Hepatocyte (in vitro differentiated cells): ENCODE results near the gene ANGPTL4. TPM values are rescaled to one million over a fixed set of nuclear protein-coding genes. Genes with fewer than 3 reads are reported as not detected.
"Not testable (repeated sequence)": the region's sequence is repeated elsewhere in the genome, so short reads cannot be mapped to it uniquely, and the experiment has no call there.

Experiments
- DNase-seq: peaks from one replicate; pipeline ENCODE4 v3.0.0-alpha.2; 2016; ENCODE audit warnings: low spot score
- H2AFZ ChIP-seq: fragments of 200-600 bp; sonication (generic); 2 replicates; pipeline ENCODE4 v1.6.0; 2016; ENCODE audit warnings: antibody characterized with exemption, mild to moderate bottlenecking
- H3K27ac ChIP-seq: fragments of 200-600 bp; sonication (generic); 2 replicates; pipeline ENCODE4 v1.5.1; 2016; ENCODE audit warnings: mild to moderate bottlenecking
- H3K27me3 ChIP-seq: fragments of 200-600 bp; sonication (generic); 2 replicates; pipeline ENCODE4 v1.6.1; 2016
- H3K36me3 ChIP-seq: fragments of 200-600 bp; sonication (generic); replicated peaks from 2 replicates; pipeline ENCODE4 v1.5.1; 2016; ENCODE audit warnings: low read depth; ENCODE audit not compliant: insufficient read depth
- H3K4me1 ChIP-seq: fragments of 200-600 bp; sonication (generic); 2 replicates; pipeline ENCODE4 v1.5.1; 2016; ENCODE audit warnings: mild to moderate bottlenecking, moderate library complexity; ENCODE audit not compliant: insufficient read depth
- H3K4me2 ChIP-seq: fragments of 200-600 bp; sonication (generic); 2 replicates; pipeline ENCODE4 v1.6.0; 2016
- H3K4me3 ChIP-seq: fragments of 200-600 bp; sonication (generic); 2 replicates; pipeline ENCODE4 v1.5.1; 2016; ENCODE audit warnings: mild to moderate bottlenecking
- H3K79me2 ChIP-seq: fragments of 200-600 bp; sonication (generic); 2 replicates; pipeline ENCODE4 v1.6.0; 2017; ENCODE audit warnings: mild to moderate bottlenecking
- H3K9me2 ChIP-seq: fragments of 200-600 bp; sonication (generic); replicated peaks from 2 replicates; pipeline ENCODE4 v1.6.0; 2017; ENCODE audit warnings: mild to moderate bottlenecking; ENCODE audit not compliant: insufficient read depth
- H3K9me3 ChIP-seq: fragments of 200-600 bp; sonication (generic); 2 replicates; pipeline ENCODE4 v1.5.1; 2016; ENCODE audit warnings: low read depth, mild to moderate bottlenecking
- H4K20me1 ChIP-seq: fragments of 200-600 bp; sonication (generic); 2 replicates; pipeline ENCODE4 v1.6.0; 2016; ENCODE audit warnings: mild to moderate bottlenecking; ENCODE audit not compliant: insufficient read depth, poor library complexity, severe bottlenecking
- EZH2 ChIP-seq: fragments of 200-600 bp; sonication (generic); IDR thresholded peaks from 2 replicates; pipeline ENCODE4 v1.6.1; 2016; ENCODE audit warnings: antibody characterized with exemption, mild to moderate bottlenecking, borderline replicate concordance
- EZH2phosphoT487 ChIP-seq: fragments of 200-600 bp; sonication (generic); IDR thresholded peaks from one replicate; pipeline ENCODE4 v1.6.1; 2018; ENCODE audit warnings: antibody characterized with exemption, mild to moderate bottlenecking, low read depth, moderate library complexity; ENCODE audit not compliant: unreplicated experiment, severe bottlenecking
- WGBS: methylation state at CpG from one replicate; pipeline ENCODE4 v1.1.6; 2016; ENCODE audit warnings: low lambda C conversion rate; ENCODE audit errors: missing lambda C conversion rate; 5-methylcytosine and 5-hydroxymethylcytosine counted together
- polyA plus RNA-seq: library from polyadenylated mRNA; unstranded; fragments of >200 nt; fragmentation: Nextera tagmentation; extraction: Ambion mirVana; gene quantifications from 2 replicates; pipeline ENCODE4 v1.2.1, GENCODE V29; 2016
- total RNA-seq: library from RNA; depleted of rRNA; stranded (reverse); fragments of >200 nt; gene quantifications from 2 replicates; pipeline ENCODE4 v1.2.3, GENCODE V29; 2014
- TF ChIP-seq, protein P1 (sequence below): fragments of 200-600 bp; sonication (generic); IDR thresholded peaks from 2 replicates; pipeline ENCODE4 v1.5.1; 2016; ENCODE audit warnings: antibody characterized with exemption, mild to moderate bottlenecking; ENCODE audit not compliant: poor library complexity

Gene ANGPTL4
- total and polyA plus RNA-seq, 2 experiments from 2014 or later = 14.7 to 23.4 TPM

DNA sequence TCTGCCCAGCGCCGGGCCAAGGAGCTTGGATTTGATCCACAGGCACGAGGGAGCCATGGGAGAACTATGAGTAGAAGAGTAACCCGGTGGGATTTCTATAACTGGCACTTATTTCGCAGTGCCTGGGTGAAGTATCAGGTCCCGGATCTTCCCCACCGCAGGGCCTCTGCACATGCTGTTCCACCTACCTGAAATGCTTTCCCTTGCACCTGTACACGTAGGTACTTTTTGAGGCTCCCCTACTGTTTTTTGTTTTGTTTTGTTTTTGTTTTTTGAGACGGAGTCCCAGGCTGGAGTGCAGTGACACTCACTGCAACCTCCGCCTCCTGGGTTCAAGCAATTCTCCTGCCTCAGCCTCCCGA, 20.5 kb upstream of the ANGPTL4 start:
- Histone ChIP-seq H2AFZ (no peak overlapping the region), H4K20me1 (no peaks in the 10 kb centered on the region), H3K27me3 (peaks cover 17% of the 10 kb centered on the region), H3K9me2 (no peaks in the 10 kb centered on the region), H3K4me2 (peak overlapping the region; percentile 74), H3K79me2 (no peaks in the 10 kb centered on the region), H3K4me3 (no peak overlapping the region), H3K4me1 (no peaks in the 10 kb centered on the region), H3K27ac (no peak overlapping the region), H3K36me3 (no peaks in the 10 kb centered on the region), H3K9me3 (no peaks in the 10 kb centered on the region)
- TF ChIP-seq, protein P1, sequence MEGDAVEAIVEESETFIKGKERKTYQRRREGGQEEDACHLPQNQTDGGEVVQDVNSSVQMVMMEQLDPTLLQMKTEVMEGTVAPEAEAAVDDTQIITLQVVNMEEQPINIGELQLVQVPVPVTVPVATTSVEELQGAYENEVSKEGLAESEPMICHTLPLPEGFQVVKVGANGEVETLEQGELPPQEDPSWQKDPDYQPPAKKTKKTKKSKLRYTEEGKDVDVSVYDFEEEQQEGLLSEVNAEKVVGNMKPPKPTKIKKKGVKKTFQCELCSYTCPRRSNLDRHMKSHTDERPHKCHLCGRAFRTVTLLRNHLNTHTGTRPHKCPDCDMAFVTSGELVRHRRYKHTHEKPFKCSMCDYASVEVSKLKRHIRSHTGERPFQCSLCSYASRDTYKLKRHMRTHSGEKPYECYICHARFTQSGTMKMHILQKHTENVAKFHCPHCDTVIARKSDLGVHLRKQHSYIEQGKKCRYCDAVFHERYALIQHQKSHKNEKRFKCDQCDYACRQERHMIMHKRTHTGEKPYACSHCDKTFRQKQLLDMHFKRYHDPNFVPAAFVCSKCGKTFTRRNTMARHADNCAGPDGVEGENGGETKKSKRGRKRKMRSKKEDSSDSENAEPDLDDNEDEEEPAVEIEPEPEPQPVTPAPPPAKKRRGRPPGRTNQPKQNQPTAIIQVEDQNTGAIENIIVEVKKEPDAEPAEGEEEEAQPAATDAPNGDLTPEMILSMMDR = no peak
- no peak for TF ChIP-seq EZH2
- no peak for TF ChIP-seq EZH2phosphoT487
- 49% methylated on average over 11 of the region's 11 CpGs for WGBS
- DNase-seq = no peak

DNA sequence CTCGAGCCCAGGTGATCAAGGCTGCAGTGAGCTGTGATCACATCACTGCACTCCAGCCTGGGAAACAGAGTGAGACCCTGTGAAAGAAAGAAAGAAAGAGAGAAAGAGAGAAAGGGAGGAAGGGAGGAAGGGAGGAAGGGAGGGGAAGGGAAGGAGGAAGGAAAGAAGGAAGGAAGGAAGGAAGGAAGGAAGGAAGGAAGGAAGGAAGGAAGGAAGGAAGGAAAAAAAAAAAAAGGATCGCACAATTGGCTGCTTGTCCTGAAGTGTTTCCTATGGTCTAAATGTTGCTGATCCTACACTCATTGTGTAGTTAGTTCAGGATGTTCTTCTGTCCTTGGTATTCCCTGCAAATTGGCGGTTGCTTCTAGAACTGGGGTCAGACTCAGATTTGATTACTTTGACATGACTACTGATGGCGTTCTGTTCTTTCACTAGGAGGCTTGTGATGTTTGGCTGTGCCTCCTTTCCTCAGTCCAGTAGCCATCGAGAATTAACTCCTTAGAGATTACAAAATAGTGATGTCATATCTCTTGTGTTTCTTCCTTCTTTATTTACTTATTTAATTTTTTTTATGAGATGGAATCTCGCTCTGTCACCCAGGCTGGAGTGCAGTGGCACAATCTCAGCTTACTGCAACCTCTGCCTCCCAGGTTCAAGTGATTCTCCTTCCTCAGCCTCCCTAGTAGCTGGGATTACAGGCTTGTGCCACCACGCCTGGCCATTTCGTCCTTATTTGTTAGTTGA, 14.2 kb upstream of the ANGPTL4 start:
- not testable (repeated sequence) for H3K27me3 ChIP-seq, DNase-seq, H3K4me1 ChIP-seq, H3K9me3 ChIP-seq, H3K36me3 ChIP-seq, H3K4me3 ChIP-seq, H3K9me2 ChIP-seq, H4K20me1 ChIP-seq, H3K4me2 ChIP-seq, H3K27ac ChIP-seq, H2AFZ ChIP-seq, H3K79me2 ChIP-seq
- 85% methylated on average over 8 of the region's 8 CpGs for WGBS

DNA sequence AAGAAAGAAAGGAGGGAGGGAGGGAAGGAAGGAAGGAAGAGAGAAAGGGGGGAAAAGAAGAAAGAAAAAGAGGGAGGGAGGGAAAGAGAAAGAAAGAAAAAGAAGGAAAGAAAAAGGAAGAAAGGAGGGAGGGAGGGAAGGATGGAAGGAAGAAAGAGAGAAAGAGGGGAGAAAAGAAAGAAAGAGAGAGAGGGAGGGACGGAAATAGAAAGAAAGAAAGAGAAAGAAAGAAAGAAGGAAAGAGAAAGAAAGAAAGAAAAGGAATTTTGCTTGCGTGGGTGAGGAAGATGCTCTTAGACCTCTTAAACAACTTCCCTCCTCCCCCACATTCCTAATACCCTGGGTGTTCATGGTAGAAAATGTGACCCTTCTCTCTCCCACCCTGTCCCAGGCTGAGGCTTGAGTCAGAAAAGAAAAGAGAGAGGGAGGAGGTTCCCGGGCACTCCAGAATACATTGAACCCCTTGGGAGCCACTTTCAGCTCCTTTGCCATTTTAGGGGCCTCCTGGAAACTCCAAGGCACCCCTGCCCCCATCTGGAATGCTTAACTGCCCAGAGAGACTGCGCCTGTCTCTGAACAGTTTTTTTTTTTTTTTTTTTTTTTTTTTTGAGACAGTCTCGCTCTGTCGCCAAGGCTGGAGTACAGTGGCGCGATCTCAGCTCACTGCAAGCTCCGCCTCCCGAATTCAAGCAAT, 11.7 kb upstream of the ANGPTL4 start:
- Histone ChIP-seq H3K27ac (no peak overlapping the region), H3K9me2 (no peaks in the 10 kb centered on the region), H3K79me2 (no peaks in the 10 kb centered on the region), H4K20me1 (no peaks in the 10 kb centered on the region), H3K9me3 (no peaks in the 10 kb centered on the region), H3K4me1 (no peaks in the 10 kb centered on the region), H2AFZ (no peak overlapping the region), H3K27me3 (peaks cover 4% of the 10 kb centered on the region), H3K36me3 (no peaks in the 10 kb centered on the region), H3K4me3 (no peak overlapping the region), H3K4me2 (peak overlapping the region; percentile 58)
- WGBS = 31% methylated on average over 9 of the region's 10 CpGs
- TF ChIP-seq EZH2 = no peak
- no peak for TF ChIP-seq EZH2phosphoT487
- TF ChIP-seq, protein P1 = no peak
- DNase-seq = no peak

DNA sequence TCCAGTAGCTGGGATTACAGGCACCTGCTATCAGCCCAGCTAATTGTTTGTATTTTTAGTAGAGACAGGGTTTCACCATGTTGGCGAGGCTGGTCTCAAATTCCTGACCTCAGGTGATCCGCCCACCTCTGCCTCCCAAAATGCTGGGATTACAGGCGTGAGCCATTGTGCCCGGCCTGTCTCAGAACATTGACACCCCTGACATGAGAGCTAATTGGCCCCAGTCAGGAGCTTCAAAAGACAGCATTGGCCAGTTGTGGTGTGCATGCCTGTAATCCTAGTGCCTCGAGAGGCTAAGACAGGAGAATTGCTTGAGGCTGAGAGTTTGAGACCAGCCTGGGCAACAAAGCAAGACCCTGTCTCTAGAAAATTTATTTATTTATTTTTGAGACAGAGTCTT, 11.1 kb upstream of the ANGPTL4 start:
- not testable (repeated sequence) for H3K4me1 ChIP-seq, H3K9me3 ChIP-seq, H3K36me3 ChIP-seq, H3K4me3 ChIP-seq, H3K27ac ChIP-seq, H3K27me3 ChIP-seq, H2AFZ ChIP-seq, H3K79me2 ChIP-seq, DNase-seq, H4K20me1 ChIP-seq, H3K9me2 ChIP-seq
- peak overlapping the region; percentile 58 for H3K4me2 ChIP-seq
- WGBS = 45% methylated on average over 5 of the region's 5 CpGs
